HG03025 (cell line): ENCODE results near the gene EPHB1.

Experiments
- ATAC-seq: cut with Tn5 transposase; IDR thresholded peaks from one replicate; pipeline ENCODE4 v1.9.1; 2021; ENCODE audit warnings: mild to moderate bottlenecking, moderate library complexity; ENCODE audit not compliant: unreplicated experiment, low FRiP score

Gene EPHB1

GRCh38 chr3:135261214-135261775 lies 466.2 kb downstream of the EPHB1 start:
- ATAC-seq: no peak

GRCh38 chr3:135261916-135262315 lies 466.9 kb downstream of the EPHB1 start:
- no peak for ATAC-seq

- ATAC-seq: no peak
Measured at GRCh38 chr3:135262441-135262840, 467.4 kb downstream of the EPHB1 start.

GRCh38 chr3:135263331-135263730 lies 468.3 kb downstream of the EPHB1 start:
- ATAC-seq: no peak

GRCh38 chr3:135267487-135267886 lies 472.4 kb downstream of the EPHB1 start:
- ATAC-seq: no peak

- no peak for ATAC-seq
Measured at GRCh38 chr3:135268941-135269532, 474.0 kb downstream of the EPHB1 start.

GRCh38 chr3:135271177-135272025 lies 476.3 kb downstream of the EPHB1 start:
- ATAC-seq: no peak

- no peak for ATAC-seq
Measured at GRCh38 chr3:135272026-135272669, 477.1 kb downstream of the EPHB1 start.

- no peak for ATAC-seq
Measured at GRCh38 chr3:135292162-135292561, 497.1 kb downstream of the EPHB1 start.

GRCh38 chr3:135301670-135302069 lies 506.6 kb downstream of the EPHB1 start:
- no peak for ATAC-seq

GRCh38 chr3:135304378-135304777 lies 509.3 kb downstream of the EPHB1 start:
- no peak for ATAC-seq
